Peyer's patch (tissue), 4 donors: Measurements from ENCODE around the gene SMIM1. TPM values are rescaled to one million over a fixed set of nuclear protein-coding genes. Genes with fewer than 3 reads are reported as not detected.

Experiments
- DNase-seq, 3 donors: peaks; one replicate each; pipeline ENCODE4 v3.0.0-alpha.2; 2017 to 2019
- H3K27ac ChIP-seq, 4 donors: fragments of 200-600 bp; sonication (generic); one replicate each; pipeline ENCODE4 v1.5.1; 2016 to 2019
- H3K27me3 ChIP-seq, 2 donors: fragments of 200-600 bp; sonication (generic); one replicate each; pipeline ENCODE4 v1.5.1; 2019
- H3K36me3 ChIP-seq, 3 donors: fragments of 200-600 bp; sonication (generic); one replicate each; pipeline ENCODE4 v1.5.1; 2016 to 2019
- H3K4me1 ChIP-seq, 4 donors: fragments of 200-600 bp; sonication (generic); one replicate each; pipeline ENCODE4 v1.5.1; 2016 to 2019
- H3K4me3 ChIP-seq, 4 donors: fragments of 200-600 bp; sonication (generic); 1 replicate in 3 of 4; 2 replicates in 1 of 4; pipeline ENCODE4 v1.5.1; 2016 to 2019; ENCODE audit warnings: mild to moderate bottlenecking in 1 of 4
- H3K9me3 ChIP-seq, 4 donors: fragments of 200-600 bp; sonication (generic); one replicate each; pipeline ENCODE4 v1.5.1; 2016 to 2019; ENCODE audit warnings: mild to moderate bottlenecking in 1 of 4
- CTCF ChIP-seq, 6 experiments: fragments of 450-650 bp in 4 of 6; fragments of 200-600 bp in 2 of 6; sonication (generic) in 1 of 6; IDR thresholded peaks; one replicate each; pipeline ENCODE4 v1.5.1; 2017 to 2019; ENCODE audit warnings: antibody characterized with exemption in 6 of 6, mild to moderate bottlenecking in 3 of 6, moderate library complexity in 1 of 6
- POLR2A ChIP-seq, 2 donors: fragments of 450-650 bp; IDR thresholded peaks; one replicate each; pipeline ENCODE4 v1.5.1; 2017; ENCODE audit warnings: antibody characterized with exemption in 2 of 2, mild to moderate bottlenecking in 2 of 2, moderate library complexity in 2 of 2
- total RNA-seq, 4 donors: library from RNA; depleted of rRNA; stranded (reverse); fragments of >200 nt; gene quantifications; one replicate each; pipeline ENCODE4 v1.1.0, GENCODE V29; 2016

Gene SMIM1
- total RNA-seq, 4 donors from 2014 or later, result not detected

GRCh38 chr1:3727825-3728776 lies 44.4 kb upstream of the SMIM1 start:
- Histone ChIP-seq H3K4me1 (no peaks in the 10 kb centered on the region), H3K27ac (no peak overlapping the region), H3K4me3 (no peak overlapping the region), H3K9me3 (no peaks in the 10 kb centered on the region), H3K36me3 (no peaks in the 10 kb centered on the region), H3K27me3 (peaks cover 0 to 3% of the 10 kb centered on the region in 2 donors)
- TF ChIP-seq POLR2A (IDR thresholded peaks at IDR 0.05), result no peak
- TF ChIP-seq CTCF (IDR thresholded peaks at IDR 0.05), result no peak
- DNase-seq, result no peak

- no peak overlapping the region for H3K4me3 ChIP-seq
- TF ChIP-seq CTCF (IDR thresholded peaks at IDR 0.05) (no peak), POLR2A (IDR thresholded peaks at IDR 0.05) (no peak)
- no peaks in the 10 kb centered on the region for H3K4me1 ChIP-seq
- no peak for DNase-seq
- peaks cover 0 to 3% of the 10 kb centered on the region in 2 donors for H3K27me3 ChIP-seq
- H3K9me3 ChIP-seq, result no peaks in the 10 kb centered on the region
- H3K36me3 ChIP-seq, result no peaks in the 10 kb centered on the region
- H3K27ac ChIP-seq, result no peak overlapping the region
Observed at GRCh38 chr1:3729594-3730542, 42.7 kb upstream of the SMIM1 start.

- no peak for DNase-seq
- TF ChIP-seq POLR2A (IDR thresholded peaks at IDR 0.05) (no peak), CTCF (IDR thresholded peaks at IDR 0.05) (no peak)
- H3K9me3 ChIP-seq, result no peaks in the 10 kb centered on the region
- no peak overlapping the region for H3K4me3 ChIP-seq
- no peak overlapping the region for H3K27ac ChIP-seq
- H3K36me3 ChIP-seq, result no peaks in the 10 kb centered on the region
- peaks cover 0 to 3% of the 10 kb centered on the region in 2 donors for H3K27me3 ChIP-seq
- no peaks in the 10 kb centered on the region for H3K4me1 ChIP-seq
Observed at GRCh38 chr1:3730543-3731247, 41.9 kb upstream of the SMIM1 start.

GRCh38 chr1:3731583-3732433 lies 40.7 kb upstream of the SMIM1 start:
- no peak for DNase-seq
- no peaks in the 10 kb centered on the region for H3K9me3 ChIP-seq
- no peaks in the 10 kb centered on the region for H3K4me1 ChIP-seq
- no peak overlapping the region for H3K4me3 ChIP-seq
- no peak overlapping the region for H3K27ac ChIP-seq
- peaks cover 0 to 3% of the 10 kb centered on the region in 2 donors for H3K27me3 ChIP-seq
- TF ChIP-seq POLR2A (IDR thresholded peaks at IDR 0.05), result no peak
- TF ChIP-seq CTCF (IDR thresholded peaks at IDR 0.05), result no peak
- H3K36me3 ChIP-seq, result peaks cover 0 to 3% (median 0%) of the 10 kb centered on the region in 3 donors
